Nephron progenitor cell (in vitro differentiated cells): ENCODE measurements around the gene GJA4.

Experiments used
- DNase-seq: peaks from one replicate; pipeline ENCODE4 v3.0.0; 2021
- H3K27ac Mint-ChIP-seq: 2 replicates; pipeline ENCODE4 v1.8.0; 2021; ENCODE audit warnings: mild to moderate bottlenecking, moderate library complexity, mixed read lengths
- H3K27me3 Mint-ChIP-seq: 2 replicates; pipeline ENCODE4 v1.8.0; 2021; ENCODE audit warnings: mild to moderate bottlenecking, low read depth, mixed read lengths; ENCODE audit not compliant: poor library complexity
- H3K36me3 Mint-ChIP-seq: 2 replicates; pipeline ENCODE4 v1.8.0; 2021; ENCODE audit warnings: low read depth, mixed read lengths
- H3K4me1 Mint-ChIP-seq: 2 replicates; pipeline ENCODE4 v1.8.0; 2021; ENCODE audit warnings: mixed read lengths
- H3K4me3 Mint-ChIP-seq: 2 replicates; pipeline ENCODE4 v1.8.0; 2021; ENCODE audit warnings: mild to moderate bottlenecking, moderate library complexity, mixed read lengths
- H3K9me3 Mint-ChIP-seq: 2 replicates; pipeline ENCODE4 v1.8.0; 2021; ENCODE audit warnings: mild to moderate bottlenecking, moderate library complexity, mixed read lengths
- TF ChIP-seq, protein P1 (sequence below): fragments of 200-600 bp; sonication (generic); IDR thresholded peaks from 2 replicates; pipeline ENCODE4 v1.5.0; 2021; ENCODE audit warnings: antibody characterized with exemption

GJA4 gene

GRCh38 chr1:34792868-34793727, at the start of gene GJA4:
Gene GJA4 (plus strand): TSS chr1:34792999. CDS start chr1:34794214, 1,215 bp downstream.
- Mint-ChIP-seq H3K9me3 (no peaks in the 10 kb centered on the region), H3K36me3 (no peaks in the 10 kb centered on the region), H3K4me1 (peaks cover 22% of the 10 kb centered on the region), H3K4me3 (peak within 1 kb of the TSS; percentile 58), H3K27me3 (peaks cover 81% of the 10 kb centered on the region), H3K27ac (no peak within 1 kb of the TSS)
- DNase-seq = peak; percentile 30
- TF ChIP-seq, protein P1, sequence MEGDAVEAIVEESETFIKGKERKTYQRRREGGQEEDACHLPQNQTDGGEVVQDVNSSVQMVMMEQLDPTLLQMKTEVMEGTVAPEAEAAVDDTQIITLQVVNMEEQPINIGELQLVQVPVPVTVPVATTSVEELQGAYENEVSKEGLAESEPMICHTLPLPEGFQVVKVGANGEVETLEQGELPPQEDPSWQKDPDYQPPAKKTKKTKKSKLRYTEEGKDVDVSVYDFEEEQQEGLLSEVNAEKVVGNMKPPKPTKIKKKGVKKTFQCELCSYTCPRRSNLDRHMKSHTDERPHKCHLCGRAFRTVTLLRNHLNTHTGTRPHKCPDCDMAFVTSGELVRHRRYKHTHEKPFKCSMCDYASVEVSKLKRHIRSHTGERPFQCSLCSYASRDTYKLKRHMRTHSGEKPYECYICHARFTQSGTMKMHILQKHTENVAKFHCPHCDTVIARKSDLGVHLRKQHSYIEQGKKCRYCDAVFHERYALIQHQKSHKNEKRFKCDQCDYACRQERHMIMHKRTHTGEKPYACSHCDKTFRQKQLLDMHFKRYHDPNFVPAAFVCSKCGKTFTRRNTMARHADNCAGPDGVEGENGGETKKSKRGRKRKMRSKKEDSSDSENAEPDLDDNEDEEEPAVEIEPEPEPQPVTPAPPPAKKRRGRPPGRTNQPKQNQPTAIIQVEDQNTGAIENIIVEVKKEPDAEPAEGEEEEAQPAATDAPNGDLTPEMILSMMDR = no peak

GRCh38 chr1:34743775-34744174, 49.0 kb upstream of the GJA4 start:
- H3K4me1 Mint-ChIP-seq = peaks cover 5% of the 10 kb centered on the region
- no peak overlapping the region for H3K27ac Mint-ChIP-seq
- no peak overlapping the region for H3K4me3 Mint-ChIP-seq
- H3K9me3 Mint-ChIP-seq = no peaks in the 10 kb centered on the region
- no peak for DNase-seq
- TF ChIP-seq, protein P1 = no peak
- H3K36me3 Mint-ChIP-seq = no peaks in the 10 kb centered on the region
- H3K27me3 Mint-ChIP-seq = peaks cover 26% of the 10 kb centered on the region

DNA sequence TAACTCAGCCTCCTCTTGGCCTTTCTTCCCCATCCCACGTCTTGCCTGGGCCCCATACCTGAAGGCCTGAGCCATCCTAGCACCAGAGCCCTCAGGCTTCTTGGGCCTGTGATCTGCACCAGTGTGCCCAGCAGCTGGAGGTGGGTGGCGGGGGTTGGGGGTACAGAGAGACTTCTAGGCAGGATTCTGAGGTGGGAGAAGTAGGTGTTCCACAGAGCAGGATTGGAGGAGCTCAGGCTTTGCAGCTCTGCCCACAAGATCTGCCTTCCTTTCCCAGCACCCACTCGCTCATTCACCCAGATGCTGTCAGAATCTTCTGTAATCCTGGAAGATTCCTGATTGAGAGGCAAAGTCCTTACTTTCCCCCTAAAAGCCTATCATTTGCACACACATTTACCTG, 47.9 kb upstream of the GJA4 start:
- H3K27ac Mint-ChIP-seq = no peak overlapping the region

DNA sequence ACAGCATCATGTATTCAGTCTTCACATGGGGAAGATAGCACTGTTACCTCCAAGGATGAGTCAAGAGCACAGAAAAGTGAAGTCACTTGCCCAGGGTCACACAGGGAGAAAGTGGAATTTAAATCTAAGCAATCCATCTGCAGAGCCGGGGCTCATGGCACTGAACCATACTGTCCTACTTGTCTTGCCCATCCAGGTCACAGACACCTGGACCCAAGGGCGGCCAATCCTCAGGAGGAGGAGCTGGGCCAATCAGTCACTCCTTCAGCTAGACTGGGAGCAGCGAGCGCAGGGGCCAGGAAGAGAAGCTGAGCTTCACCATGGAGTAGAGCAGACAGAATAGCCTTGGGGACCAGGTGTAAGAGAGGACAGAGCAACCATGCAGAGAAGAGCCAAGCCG, 47.1 kb upstream of the GJA4 start:
- H3K27ac Mint-ChIP-seq = no peak overlapping the region
- no peaks in the 10 kb centered on the region for H3K4me1 Mint-ChIP-seq
- TF ChIP-seq, protein P1 = no peak
- no peak for DNase-seq
- H3K36me3 Mint-ChIP-seq = no peaks in the 10 kb centered on the region
- H3K9me3 Mint-ChIP-seq = no peaks in the 10 kb centered on the region
- peaks cover 38% of the 10 kb centered on the region for H3K27me3 Mint-ChIP-seq
- H3K4me3 Mint-ChIP-seq = no peak overlapping the region

More for the DNA sequence above, 47.9 kb upstream of the GJA4 start:
- no peaks in the 10 kb centered on the region for H3K9me3 Mint-ChIP-seq
- H3K4me1 Mint-ChIP-seq = peaks cover 5% of the 10 kb centered on the region
- peaks cover 34% of the 10 kb centered on the region for H3K27me3 Mint-ChIP-seq
- H3K36me3 Mint-ChIP-seq = no peaks in the 10 kb centered on the region
- no peak for DNase-seq
- no peak overlapping the region for H3K4me3 Mint-ChIP-seq
- TF ChIP-seq, protein P1 = no peak

- no peak for DNase-seq
- H3K4me3 Mint-ChIP-seq = no peak overlapping the region
- H3K4me1 Mint-ChIP-seq = no peaks in the 10 kb centered on the region
- no peaks in the 10 kb centered on the region for H3K9me3 Mint-ChIP-seq
- H3K27ac Mint-ChIP-seq = no peak overlapping the region
- TF ChIP-seq, protein P1 = no peak
- H3K36me3 Mint-ChIP-seq = no peaks in the 10 kb centered on the region
- H3K27me3 Mint-ChIP-seq = peaks cover 39% of the 10 kb centered on the region
Observed at GRCh38 chr1:34746101-34746500, 46.7 kb upstream of the GJA4 start.
